CD14-positive monocyte (primary cell): ENCODE measurements around the gene CA10. TPM values are rescaled to one million over a fixed set of nuclear protein-coding genes. Genes with fewer than 3 reads are reported as not detected.

Source experiments
- DNase-seq, 3 donors: peaks; one replicate each; pipeline ENCODE4 v3.0.0-alpha.2; 2011 to 2022
- H2AFZ ChIP-seq: 2 replicates; pipeline ENCODE4 v1.6.0; 2012; ENCODE audit warnings: mild to moderate bottlenecking, low read depth, low read length, inconsistent platforms; ENCODE audit not compliant: insufficient read depth, poor library complexity, severe bottlenecking
- H3K27ac ChIP-seq, 2 donors: 1 replicate in 1 of 2; 2 replicates in 1 of 2; pipeline ENCODE4 v1.5.1; 2012 to 2013; ENCODE audit warnings: low read length in 2 of 2, control low read depth in 1 of 2, inconsistent platforms in 1 of 2, low read depth in 1 of 2, mild to moderate bottlenecking in 1 of 2
- H3K27me3 ChIP-seq, 2 donors: one replicate each; pipeline versions ENCODE4 v1.6.0 to v1.6.1; 2011 to 2013; ENCODE audit warnings: low read length in 2 of 2; ENCODE audit not compliant: control insufficient read depth in 2 of 2, insufficient read depth in 2 of 2
- H3K36me3 ChIP-seq, 2 donors: replicated peaks in 1 of 2; 1 replicate in 1 of 2; 2 replicates in 1 of 2; pipeline versions ENCODE4 v1.5.1 to v1.6.1; 2012 to 2013; ENCODE audit warnings: low read length in 2 of 2, control low read depth in 1 of 2, inconsistent platforms in 1 of 2, mild to moderate bottlenecking in 1 of 2; ENCODE audit not compliant: insufficient read depth in 2 of 2, control insufficient read depth in 1 of 2
- H3K4me1 ChIP-seq, 2 donors: 1 replicate in 1 of 2; 2 replicates in 1 of 2; pipeline versions ENCODE4 v1.5.1 to v1.6.1; 2012 to 2013; ENCODE audit warnings: low read length in 2 of 2, control low read depth in 1 of 2, inconsistent platforms in 1 of 2, mild to moderate bottlenecking in 1 of 2, moderate library complexity in 1 of 2; ENCODE audit not compliant: insufficient read depth in 2 of 2, control insufficient read depth in 1 of 2
- H3K4me2 ChIP-seq: replicated peaks from 2 replicates; pipeline ENCODE3; 2012; ENCODE audit warnings: low read length, moderate library complexity, mild to moderate bottlenecking; ENCODE audit not compliant: poor library complexity, severe bottlenecking; ENCODE audit errors: extremely low read depth
- H3K4me3 ChIP-seq, 3 experiments: fragments of 200-600 bp in 1 of 3; sonication (generic) in 1 of 3; replicated peaks in 1 of 3; 1 replicate in 2 of 3; 2 replicates in 1 of 3; pipeline ENCODE4 v1.5.1; 2011 to 2013; ENCODE audit warnings: low read length in 3 of 3, mild to moderate bottlenecking in 3 of 3, control low read depth in 2 of 3, low read depth in 2 of 3, inconsistent platforms in 1 of 3, moderate library complexity in 1 of 3
- H3K79me2 ChIP-seq: 2 replicates; pipeline ENCODE4 v1.6.0; 2012; ENCODE audit warnings: mild to moderate bottlenecking, control low read depth, inconsistent platforms, low read length, moderate library complexity; ENCODE audit not compliant: insufficient read depth
- H3K9ac ChIP-seq: 2 replicates; pipeline ENCODE4 v1.6.0; 2017; ENCODE audit warnings: low read length, mild to moderate bottlenecking; ENCODE audit not compliant: insufficient read depth, poor library complexity, severe bottlenecking
- H3K9me3 ChIP-seq, 2 donors: replicated peaks in 1 of 2; 1 replicate in 1 of 2; 2 replicates in 1 of 2; pipeline versions ENCODE4 v1.5.1 to v1.6.1; 2012 to 2013; ENCODE audit warnings: low read length in 2 of 2, control low read depth in 1 of 2; ENCODE audit not compliant: control insufficient read depth in 1 of 2, insufficient read depth in 1 of 2
- H4K20me1 ChIP-seq: 2 replicates; pipeline ENCODE4 v1.6.0; 2012; ENCODE audit warnings: mild to moderate bottlenecking, low read length, control low read depth, moderate library complexity; ENCODE audit not compliant: insufficient read depth
- H3K27ac Mint-ChIP-seq, 7 donors: one replicate each; pipeline ENCODE4 v1.8.0; 2020; ENCODE audit warnings: mild to moderate bottlenecking in 7 of 7, mixed read lengths in 7 of 7, moderate library complexity in 6 of 7, inconsistent platforms in 2 of 7
- H3K27me3 Mint-ChIP-seq, 3 donors: one replicate each; pipeline ENCODE4 v1.8.0; 2021 to 2022; ENCODE audit warnings: low read depth in 3 of 3, mild to moderate bottlenecking in 3 of 3, mixed read lengths in 3 of 3, moderate library complexity in 3 of 3, inconsistent platforms in 1 of 3
- H3K36me3 Mint-ChIP-seq, 2 donors: one replicate each; pipeline ENCODE4 v1.8.0; 2020; ENCODE audit warnings: mixed read lengths in 2 of 2, inconsistent platforms in 1 of 2, mild to moderate bottlenecking in 1 of 2
- H3K4me1 Mint-ChIP-seq: one replicate; pipeline ENCODE4 v1.8.0; 2020; ENCODE audit warnings: mild to moderate bottlenecking, mixed read lengths
- H3K4me3 Mint-ChIP-seq, 2 donors: one replicate each; pipeline ENCODE4 v1.8.0; 2020; ENCODE audit warnings: mild to moderate bottlenecking in 2 of 2, mixed read lengths in 2 of 2, moderate library complexity in 1 of 2
- H3K9me3 Mint-ChIP-seq, 7 donors: one replicate each; pipeline ENCODE4 v1.8.0; 2020 to 2022; ENCODE audit warnings: mixed read lengths in 7 of 7, mild to moderate bottlenecking in 6 of 7, moderate library complexity in 6 of 7, inconsistent platforms in 2 of 7
- CTCF ChIP-seq: fragments of 200-600 bp; IDR thresholded peaks from one replicate; pipeline ENCODE4 v1.8.0; 2022; ENCODE audit warnings: antibody characterized with exemption, mild to moderate bottlenecking
- WGBS: methylation state at CpG from one replicate; pipeline ENCODE4 v1.1.5; 2013; ENCODE audit warnings: missing lambda C conversion rate; ENCODE audit not compliant: insufficient coverage; 5-methylcytosine and 5-hydroxymethylcytosine counted together
- intact Hi-C, 2 donors: fragments of 100-400 bp; cut with micrococcal nuclease; formaldehyde crosslinking; loops; one replicate each; pipeline versions ENCODE4 v1.15.0 to v1.15.1; 2023
- polyA plus RNA-seq, 3 donors: library from polyadenylated mRNA; depleted of rRNA in 1 of 3; unstranded in 2 of 3; stranded (reverse) in 1 of 3; fragments of 300-500 nt in 2 of 3; fragments of >200 nt in 1 of 3; fragmentation: Illumina TruSeq in 2 of 3; gene quantifications; 1 replicate in 2 of 3; 2 replicates in 1 of 3; pipeline ENCODE4 v1.2.3, GENCODE V29; 2012 to 2021

CA10 gene
- polyA plus RNA-seq, 3 donors = not detected

- Histone ChIP-seq H2AFZ (no peak overlapping the region), H4K20me1 (no peaks in the 10 kb centered on the region), H3K9ac (no peak overlapping the region), H3K9me3 (no peaks in the 10 kb centered on the region), H3K36me3 (no peaks in the 10 kb centered on the region), H3K27me3 (no peaks in the 10 kb centered on the region), H3K4me2 (no peak overlapping the region), H3K4me3 (no peak overlapping the region), H3K27ac (no peak overlapping the region), H3K4me1 (no peaks in the 10 kb centered on the region), H3K79me2 (no peaks in the 10 kb centered on the region)
- intact Hi-C loops = no loop called here
- Mint-ChIP-seq H3K4me1 (no peaks in the 10 kb centered on the region), H3K27ac (no peak overlapping the region), H3K4me3 (no peak overlapping the region), H3K27me3 (peaks cover 2 to 14% (median 6%) of the 10 kb centered on the region in 3 donors), H3K9me3 (peaks cover 0 to 4% (median 0%) of the 10 kb centered on the region in 7 donors), H3K36me3 (no peaks in the 10 kb centered on the region)
- TF ChIP-seq CTCF = no peak
- DNase-seq = no peak
- 91% methylated on average over 6 of the region's 10 CpGs for WGBS
These were observed 514.6 kb downstream of the CA10 start for GRCh38 chr17:51643702-51644490.

GRCh38 chr17:51642029-51642428 is 516.5 kb downstream of the CA10 start:
- no peak for DNase-seq
- WGBS = 74% methylated on average over 8 of the region's 8 CpGs
- intact Hi-C loops = no loop called here
- H3K36me3 ChIP-seq = no peaks in the 10 kb centered on the region
- no peak overlapping the region for H3K27ac Mint-ChIP-seq
- no peak overlapping the region for H3K27ac ChIP-seq
- H3K4me2 ChIP-seq = no peak overlapping the region
- H3K4me3 Mint-ChIP-seq = no peak overlapping the region
- no peak overlapping the region for H3K9ac ChIP-seq
- no peaks in the 10 kb centered on the region for H3K79me2 ChIP-seq
- H3K4me1 ChIP-seq = no peaks in the 10 kb centered on the region
- H4K20me1 ChIP-seq = no peaks in the 10 kb centered on the region
- no peaks in the 10 kb centered on the region for H3K4me1 Mint-ChIP-seq
- H2AFZ ChIP-seq = no peak overlapping the region
- no peak overlapping the region for H3K4me3 ChIP-seq
- no peaks in the 10 kb centered on the region for H3K36me3 Mint-ChIP-seq
- peaks cover 0 to 3% (median 0%) of the 10 kb centered on the region in 7 donors for H3K9me3 Mint-ChIP-seq
- TF ChIP-seq CTCF = no peak
- peaks cover 2 to 10% (median 6%) of the 10 kb centered on the region in 3 donors for H3K27me3 Mint-ChIP-seq
- no peaks in the 10 kb centered on the region for H3K9me3 ChIP-seq
- H3K27me3 ChIP-seq = no peaks in the 10 kb centered on the region
